Right forelimb (tissue), 1 donor: Measurements from ENCODE around the gene ZKSCAN2.
A peak's percentile ranks its signal among the peaks of the same experiment; 100 is the strongest.

Source experiments
- DNase-seq: peaks from one replicate; pipeline ENCODE4 v3.0.0-alpha.2; 2018

Gene ZKSCAN2

GRCh38 chr16:25257470-25257955 is at the start of gene ZKSCAN2:
TSS of gene ZKSCAN2 (minus strand) at chr16:25257845. CDS start at chr16:25257127, 718 bp downstream.
- DNase-seq = peak; percentile 90

GRCh38 chr16:25299792-25300590 is 42.3 kb upstream of the ZKSCAN2 start:
- DNase-seq = no peak

GRCh38 chr16:25298165-25298872 is 40.7 kb upstream of the ZKSCAN2 start:
- no peak for DNase-seq

- no peak for DNase-seq
These were observed 39.6 kb upstream of the ZKSCAN2 start for GRCh38 chr16:25297151-25297787.

- DNase-seq = no peak
These were observed 33.9 kb upstream of the ZKSCAN2 start for GRCh38 chr16:25291580-25291979.

- DNase-seq = no peak
These were observed 31.8 kb upstream of the ZKSCAN2 start for GRCh38 chr16:25289466-25289865.

- DNase-seq = no peak
These were observed 21.8 kb upstream of the ZKSCAN2 start for GRCh38 chr16:25279491-25279890.

- no peak for DNase-seq
These were observed 13.8 kb upstream of the ZKSCAN2 start for GRCh38 chr16:25271421-25271820.

- no peak for DNase-seq
These were observed 12.9 kb upstream of the ZKSCAN2 start for GRCh38 chr16:25270577-25270976.

GRCh38 chr16:25269879-25270278 is 12.2 kb upstream of the ZKSCAN2 start:
- DNase-seq = no peak

GRCh38 chr16:25265968-25266367 is 8.3 kb upstream of the ZKSCAN2 start:
- DNase-seq = no peak

GRCh38 chr16:25264597-25264996 is 7.0 kb upstream of the ZKSCAN2 start:
- DNase-seq = no peak

GRCh38 chr16:25260416-25260815 is 2.8 kb upstream of the ZKSCAN2 start:
- DNase-seq = no peak

- DNase-seq = no peak
These were observed 1.2 kb upstream of the ZKSCAN2 start for GRCh38 chr16:25258861-25259179.

- DNase-seq = peak; percentile 94
These were observed 563 bp upstream of the ZKSCAN2 start for GRCh38 chr16:25257956-25258860.

- peak; percentile 50 for DNase-seq
These were observed 763 bp downstream of the ZKSCAN2 start for GRCh38 chr16:25256695-25257469.

- DNase-seq = no peak
These were observed 4.3 kb downstream of the ZKSCAN2 start for GRCh38 chr16:25253322-25253721.

- no peak for DNase-seq
These were observed 7.2 kb downstream of the ZKSCAN2 start for GRCh38 chr16:25250467-25250866.

GRCh38 chr16:25235991-25236390 is 21.7 kb downstream of the ZKSCAN2 start:
- no peak for DNase-seq

- DNase-seq = no peak
These were observed 29.3 kb downstream of the ZKSCAN2 start for GRCh38 chr16:25228372-25228771.

GRCh38 chr16:25224731-25225319 is 32.8 kb downstream of the ZKSCAN2 start:
- no peak for DNase-seq
